ENCODE data around the gene DISC1. TPM values are rescaled to one million over a fixed set of nuclear protein-coding genes. Genes with fewer than 3 reads are reported as not detected.

DISC1 gene
- total RNA-seq, 5 donors from 2014 or later (not counting 1 experiment from before 2014, with no cell fraction given), result 12.9 to 37.0 (median 14.6) TPM

- ChIA-PET CTCF (no interaction called here), POLR2A (interaction anchor here in 1 of 2 donors (0.5 kb wide), 1 partner anchor 450 kb away, joined by 4 read pairs; no protein-coding TSS in a partner anchor)
- H3K27me3 ChIP-seq (replicated peaks in 1 of 2; ENCODE audit: control insufficient read depth in 2 of 2, extremely low read depth in 1 of 2, insufficient read depth in 2 of 2, low read length in 1 of 2), result no peaks in the 10 kb centered on the region
- H3K4me1 ChIP-seq (ENCODE audit: control insufficient read depth in 1 of 2, extremely low read depth in 1 of 2, insufficient read depth in 2 of 2, low read length in 2 of 2), result peaks cover 4 to 8% of the 10 kb centered on the region in 2 experiments
- H3K27me3 Mint-ChIP-seq, result no peaks in the 10 kb centered on the region
- H3K36me3 Mint-ChIP-seq, result peaks cover 42% of the 10 kb centered on the region
- WGBS (ENCODE audit: insufficient coverage), result 91% methylated on average over 5 of the region's 6 CpGs
- H3K4me3 ChIP-seq (ENCODE audit: control insufficient read depth in 1 of 2, extremely low read depth in 1 of 2, low read length in 1 of 2), result no peak overlapping the region
- H3K4me3 Mint-ChIP-seq, result peak overlapping the region in 1 of 3 donors; percentile 30
- ATAC-seq (replicated peaks in 1 of 4), result peak in 1 of 4 experiments; percentile 83
- no peak overlapping the region for H3K27ac ChIP-seq (ENCODE audit: low read length)
- H3K9me3 Mint-ChIP-seq, result peaks cover 5 to 13% (median 9%) of the 10 kb centered on the region in 3 donors
- H3K4me1 Mint-ChIP-seq, result peaks cover 49 to 64% (median 54%) of the 10 kb centered on the region in 3 donors
- no peaks in the 10 kb centered on the region for H3K36me3 ChIP-seq (ENCODE audit: control insufficient read depth in 2 of 2, extremely low read depth in 1 of 2, insufficient read depth in 1 of 2, low read length in 1 of 2)
- DNase-seq, result peak in 2 of 35 experiments; percentile 4 to 49
- no peak overlapping the region for H3K27ac Mint-ChIP-seq
- peaks cover 4% of the 10 kb centered on the region for H3K9me3 ChIP-seq
Measured at GRCh38 chr1:231674575-231674974, 48.0 kb downstream of the DISC1 start.

- H3K27ac Mint-ChIP-seq, result no peak overlapping the region
- ChIA-PET POLR2A (no interaction called here), CTCF (no interaction called here)
- H3K4me1 Mint-ChIP-seq, result peaks cover 57 to 59% (median 58%) of the 10 kb centered on the region in 3 donors
- ATAC-seq (replicated peaks in 1 of 4) (no peak), DNase-seq (no peak)
- Histone ChIP-seq H3K4me1 (ENCODE audit: control insufficient read depth in 1 of 2, extremely low read depth in 1 of 2, insufficient read depth in 2 of 2, low read length in 2 of 2) (peaks cover 4 to 8% of the 10 kb centered on the region in 2 experiments), H3K9me3 (no peaks in the 10 kb centered on the region), H3K36me3 (ENCODE audit: control insufficient read depth in 2 of 2, extremely low read depth in 1 of 2, insufficient read depth in 1 of 2, low read length in 1 of 2) (no peaks in the 10 kb centered on the region), H3K4me3 (ENCODE audit: control insufficient read depth in 1 of 2, extremely low read depth in 1 of 2, low read length in 1 of 2) (no peak overlapping the region), H3K27me3 (replicated peaks in 1 of 2; ENCODE audit: control insufficient read depth in 2 of 2, extremely low read depth in 1 of 2, insufficient read depth in 2 of 2, low read length in 1 of 2) (no peaks in the 10 kb centered on the region), H3K27ac (ENCODE audit: low read length) (no peak overlapping the region)
- no peaks in the 10 kb centered on the region for H3K9me3 Mint-ChIP-seq
- peaks cover 30% of the 10 kb centered on the region for H3K36me3 Mint-ChIP-seq
- H3K4me3 Mint-ChIP-seq, result peak overlapping the region in 1 of 3 donors; percentile 30
- H3K27me3 Mint-ChIP-seq, result no peaks in the 10 kb centered on the region
Measured at GRCh38 chr1:231676487-231676886, 49.9 kb downstream of the DISC1 start.

GRCh38 chr1:231677442-231677841, 50.9 kb downstream of the DISC1 start:
- no peak overlapping the region for H3K27ac ChIP-seq (ENCODE audit: low read length)
- ATAC-seq (replicated peaks in 1 of 4) (no peak), DNase-seq (no peak)
- no peak overlapping the region for H3K27ac Mint-ChIP-seq
- H3K4me3 ChIP-seq (ENCODE audit: control insufficient read depth in 1 of 2, extremely low read depth in 1 of 2, low read length in 1 of 2), result no peak overlapping the region
- no peaks in the 10 kb centered on the region for H3K27me3 ChIP-seq (replicated peaks in 1 of 2; ENCODE audit: control insufficient read depth in 2 of 2, extremely low read depth in 1 of 2, insufficient read depth in 2 of 2, low read length in 1 of 2)
- WGBS (ENCODE audit: insufficient coverage), result 97% methylated on average over 6 of the region's 10 CpGs
- H3K9me3 Mint-ChIP-seq, result no peaks in the 10 kb centered on the region
- H3K9me3 ChIP-seq, result no peaks in the 10 kb centered on the region
- POLR2A ChIA-PET, result no interaction called here
- H3K4me3 Mint-ChIP-seq, result no peak overlapping the region
- CTCF ChIA-PET, result no interaction called here
- peaks cover 49 to 51% (median 50%) of the 10 kb centered on the region in 3 donors for H3K4me1 Mint-ChIP-seq
- no peaks in the 10 kb centered on the region for H3K36me3 ChIP-seq (ENCODE audit: control insufficient read depth in 2 of 2, extremely low read depth in 1 of 2, insufficient read depth in 1 of 2, low read length in 1 of 2)
- peaks cover 30% of the 10 kb centered on the region for H3K36me3 Mint-ChIP-seq
- peaks cover 4 to 8% of the 10 kb centered on the region in 2 experiments for H3K4me1 ChIP-seq (ENCODE audit: control insufficient read depth in 1 of 2, extremely low read depth in 1 of 2, insufficient read depth in 2 of 2, low read length in 2 of 2)
- H3K27me3 Mint-ChIP-seq, result no peaks in the 10 kb centered on the region

- no peaks in the 10 kb centered on the region for H3K9me3 ChIP-seq
- DNase-seq (no peak), ATAC-seq (replicated peaks in 1 of 4) (no peak)
- Mint-ChIP-seq H3K27ac (no peak overlapping the region), H3K36me3 (peaks cover 30% of the 10 kb centered on the region), H3K4me3 (no peak overlapping the region), H3K27me3 (no peaks in the 10 kb centered on the region), H3K4me1 (peaks cover 43 to 46% (median 44%) of the 10 kb centered on the region in 3 donors), H3K9me3 (no peaks in the 10 kb centered on the region)
- H3K4me1 ChIP-seq (ENCODE audit: control insufficient read depth in 1 of 2, extremely low read depth in 1 of 2, insufficient read depth in 2 of 2, low read length in 2 of 2), result peaks cover 4 to 8% of the 10 kb centered on the region in 2 experiments
- no CpG with 5 or more reads among the region's 7 CpGs for WGBS (ENCODE audit: insufficient coverage)
- POLR2A ChIA-PET, result no interaction called here
- no peaks in the 10 kb centered on the region for H3K27me3 ChIP-seq (replicated peaks in 1 of 2; ENCODE audit: control insufficient read depth in 2 of 2, extremely low read depth in 1 of 2, insufficient read depth in 2 of 2, low read length in 1 of 2)
- H3K27ac ChIP-seq (ENCODE audit: low read length), result no peak overlapping the region
- H3K4me3 ChIP-seq (ENCODE audit: control insufficient read depth in 1 of 2, extremely low read depth in 1 of 2, low read length in 1 of 2), result no peak overlapping the region
- CTCF ChIA-PET, result no interaction called here
- no peaks in the 10 kb centered on the region for H3K36me3 ChIP-seq (ENCODE audit: control insufficient read depth in 2 of 2, extremely low read depth in 1 of 2, insufficient read depth in 1 of 2, low read length in 1 of 2)
Measured at GRCh38 chr1:231678011-231678432, 51.4 kb downstream of the DISC1 start.

- peaks cover 32% of the 10 kb centered on the region for H3K36me3 Mint-ChIP-seq
- 100% methylated on average over 2 of the region's 2 CpGs for WGBS (ENCODE audit: insufficient coverage)
- H3K36me3 ChIP-seq (ENCODE audit: control insufficient read depth in 2 of 2, extremely low read depth in 1 of 2, insufficient read depth in 1 of 2, low read length in 1 of 2), result no peaks in the 10 kb centered on the region
- H3K27me3 Mint-ChIP-seq, result no peaks in the 10 kb centered on the region
- ATAC-seq (replicated peaks in 1 of 4) (no peak), DNase-seq (no peak)
- no peak overlapping the region for H3K27ac Mint-ChIP-seq
- ChIA-PET POLR2A (no interaction called here), CTCF (no interaction called here)
- no peaks in the 10 kb centered on the region for H3K9me3 Mint-ChIP-seq
- peaks cover 32 to 35% (median 33%) of the 10 kb centered on the region in 3 donors for H3K4me1 Mint-ChIP-seq
- H3K27ac ChIP-seq (ENCODE audit: low read length), result no peak overlapping the region
- H3K4me3 Mint-ChIP-seq, result no peak overlapping the region
- peaks cover 4 to 8% of the 10 kb centered on the region in 2 experiments for H3K4me1 ChIP-seq (ENCODE audit: control insufficient read depth in 1 of 2, extremely low read depth in 1 of 2, insufficient read depth in 2 of 2, low read length in 2 of 2)
- H3K27me3 ChIP-seq (replicated peaks in 1 of 2; ENCODE audit: control insufficient read depth in 2 of 2, extremely low read depth in 1 of 2, insufficient read depth in 2 of 2, low read length in 1 of 2), result peaks cover 0 to 3% of the 10 kb centered on the region in 2 experiments
- no peak overlapping the region for H3K4me3 ChIP-seq (ENCODE audit: control insufficient read depth in 1 of 2, extremely low read depth in 1 of 2, low read length in 1 of 2)
- no peaks in the 10 kb centered on the region for H3K9me3 ChIP-seq
Measured at GRCh38 chr1:231679109-231679508, 52.5 kb downstream of the DISC1 start.

- H3K4me3 Mint-ChIP-seq, result no peak overlapping the region
- H3K9me3 Mint-ChIP-seq, result no peaks in the 10 kb centered on the region
- Histone ChIP-seq H3K4me1 (ENCODE audit: control insufficient read depth in 1 of 2, extremely low read depth in 1 of 2, insufficient read depth in 2 of 2, low read length in 2 of 2) (no peaks in the 10 kb centered on the region), H3K36me3 (ENCODE audit: control insufficient read depth in 2 of 2, extremely low read depth in 1 of 2, insufficient read depth in 1 of 2, low read length in 1 of 2) (no peaks in the 10 kb centered on the region), H3K27me3 (replicated peaks in 1 of 2; ENCODE audit: control insufficient read depth in 2 of 2, extremely low read depth in 1 of 2, insufficient read depth in 2 of 2, low read length in 1 of 2) (peaks cover 0 to 4% of the 10 kb centered on the region in 2 experiments), H3K27ac (ENCODE audit: low read length) (no peak overlapping the region), H3K4me3 (ENCODE audit: control insufficient read depth in 1 of 2, extremely low read depth in 1 of 2, low read length in 1 of 2) (no peak overlapping the region), H3K9me3 (no peaks in the 10 kb centered on the region)
- ATAC-seq (replicated peaks in 1 of 4) (no peak), DNase-seq (no peak)
- WGBS (ENCODE audit: insufficient coverage), result 100% methylated on average over 1 of the region's 3 CpGs
- ChIA-PET POLR2A (no interaction called here), CTCF (no interaction called here)
- peaks cover 16 to 19% (median 18%) of the 10 kb centered on the region in 3 donors for H3K4me1 Mint-ChIP-seq
- H3K27ac Mint-ChIP-seq, result no peak overlapping the region
- H3K36me3 Mint-ChIP-seq, result peaks cover 29% of the 10 kb centered on the region
- no peaks in the 10 kb centered on the region for H3K27me3 Mint-ChIP-seq
Measured at GRCh38 chr1:231681006-231681405, 54.4 kb downstream of the DISC1 start.

GRCh38 chr1:231682779-231683178, 56.2 kb downstream of the DISC1 start:
- CTCF ChIA-PET, result no interaction called here
- peaks cover 0 to 7% of the 10 kb centered on the region in 2 experiments for H3K27me3 ChIP-seq (replicated peaks in 1 of 2; ENCODE audit: control insufficient read depth in 2 of 2, extremely low read depth in 1 of 2, insufficient read depth in 2 of 2, low read length in 1 of 2)
- H3K4me3 ChIP-seq (ENCODE audit: control insufficient read depth in 1 of 2, extremely low read depth in 1 of 2, low read length in 1 of 2), result no peak overlapping the region
- no peaks in the 10 kb centered on the region for H3K4me1 ChIP-seq (ENCODE audit: control insufficient read depth in 1 of 2, extremely low read depth in 1 of 2, insufficient read depth in 2 of 2, low read length in 2 of 2)
- ATAC-seq (replicated peaks in 1 of 4) (no peak), DNase-seq (no peak)
- Mint-ChIP-seq H3K4me3 (no peak overlapping the region), H3K27me3 (no peaks in the 10 kb centered on the region), H3K36me3 (peaks cover 25% of the 10 kb centered on the region), H3K4me1 (peaks cover 10 to 18% (median 13%) of the 10 kb centered on the region in 3 donors), H3K9me3 (peaks cover 0 to 7% (median 5%) of the 10 kb centered on the region in 3 donors), H3K27ac (no peak overlapping the region)
- no peak overlapping the region for H3K27ac ChIP-seq (ENCODE audit: low read length)
- POLR2A ChIA-PET, result no interaction called here
- WGBS (ENCODE audit: insufficient coverage), result no CpG with 5 or more reads among the region's 3 CpGs
- no peaks in the 10 kb centered on the region for H3K36me3 ChIP-seq (ENCODE audit: control insufficient read depth in 2 of 2, extremely low read depth in 1 of 2, insufficient read depth in 1 of 2, low read length in 1 of 2)
- H3K9me3 ChIP-seq, result no peaks in the 10 kb centered on the region

Data from T-cell (primary cell).